HG03108 (cell line): ENCODE data around the gene RAPGEF2.
"Not testable (repeated sequence)": the region's sequence is repeated elsewhere in the genome, so short reads cannot be mapped to it uniquely, and the experiment has no call there.

Source experiments
- ATAC-seq: cut with Tn5 transposase; IDR thresholded peaks from one replicate; pipeline ENCODE4 v1.9.1; 2021; ENCODE audit warnings: moderate library complexity; ENCODE audit not compliant: unreplicated experiment

The RAPGEF2 gene

DNA sequence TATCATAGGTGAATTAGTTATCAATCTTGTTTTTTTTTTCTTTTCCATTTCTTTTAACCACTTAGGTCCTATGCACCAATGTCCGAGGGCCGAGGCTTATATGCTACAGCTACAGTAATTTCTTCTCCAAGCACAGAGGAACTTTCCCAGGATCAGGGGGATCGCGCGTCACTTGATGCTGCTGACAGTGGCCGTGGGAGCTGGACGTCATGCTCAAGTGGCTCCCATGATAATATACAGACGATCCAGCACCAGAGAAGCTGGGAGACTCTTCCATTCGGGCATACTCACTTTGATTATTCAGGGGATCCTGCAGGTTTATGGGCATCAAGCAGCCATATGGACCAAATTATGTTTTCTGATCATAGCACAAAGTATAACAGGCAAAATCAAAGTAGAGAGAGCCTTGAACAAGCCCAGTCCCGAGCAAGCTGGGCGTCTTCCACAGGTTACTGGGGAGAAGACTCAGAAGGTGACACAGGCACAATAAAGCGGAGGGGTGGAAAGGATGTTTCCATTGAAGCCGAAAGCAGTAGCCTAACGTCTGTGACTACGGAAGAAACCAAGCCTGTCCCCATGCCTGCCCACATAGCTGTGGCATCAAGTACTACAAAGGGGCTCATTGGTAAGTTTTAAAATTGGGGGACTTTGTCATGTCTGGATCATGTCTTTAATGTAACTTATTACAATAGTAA, 250.7 kb downstream of the RAPGEF2 start:
- ATAC-seq = no peak

DNA sequence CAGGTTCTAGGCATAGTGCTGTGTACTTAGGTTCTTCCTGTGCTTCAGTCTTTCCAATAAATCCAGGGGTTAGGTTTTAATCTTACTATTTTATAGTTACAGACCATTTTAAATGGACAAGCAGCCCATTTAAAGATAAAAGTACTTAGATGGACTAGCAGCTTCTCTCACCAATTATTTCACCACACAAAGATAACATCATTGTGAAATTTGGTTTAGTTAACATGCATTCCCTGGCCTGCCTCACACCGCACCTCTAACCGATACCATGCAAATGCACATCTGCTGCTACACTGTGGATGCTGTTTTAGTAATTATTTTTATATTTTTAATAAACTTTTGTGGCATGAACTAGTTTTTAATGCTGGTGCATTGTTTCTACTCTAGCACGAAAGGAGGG, 252.6 kb downstream of the RAPGEF2 start:
- ATAC-seq = no peak

DNA sequence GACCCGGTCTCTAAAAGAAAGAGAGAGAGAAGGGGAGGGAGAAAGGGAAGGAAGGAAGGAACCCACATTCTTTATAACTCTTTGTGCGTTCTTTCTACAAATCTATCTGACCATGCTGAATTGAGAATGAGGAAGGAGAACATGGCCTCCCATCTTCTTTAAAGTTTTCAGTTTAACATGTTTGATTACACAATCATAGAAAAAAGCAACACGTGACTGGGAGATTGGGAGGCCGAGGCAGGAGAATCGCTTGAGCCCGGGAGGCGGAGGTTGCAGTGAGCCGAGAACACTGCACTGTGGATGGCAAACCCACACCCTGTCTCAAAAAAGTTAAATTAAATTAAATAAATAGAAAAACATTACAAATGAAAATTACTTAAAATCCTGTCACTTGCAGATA, 254.5 kb downstream of the RAPGEF2 start:
- no peak for ATAC-seq

DNA sequence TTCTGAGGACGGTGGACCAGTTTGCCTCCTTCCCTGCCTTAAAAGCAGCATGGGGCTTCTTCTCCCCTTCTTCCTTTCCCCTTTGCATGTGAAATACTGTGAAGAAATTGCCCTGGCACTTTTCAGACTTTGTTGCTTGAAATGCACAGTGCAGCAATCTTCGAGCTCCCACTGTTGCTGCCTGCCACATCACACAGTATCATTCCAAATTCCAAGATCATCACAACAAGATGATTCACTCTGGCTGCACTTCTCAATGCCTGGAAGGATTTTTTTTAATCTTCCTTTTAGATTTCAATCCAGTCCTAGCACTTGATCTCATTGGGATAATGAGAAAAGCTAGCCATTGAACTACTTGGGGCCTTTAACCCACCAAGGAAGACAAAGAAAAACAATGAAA, 255.3 kb downstream of the RAPGEF2 start:
- ATAC-seq = no peak

DNA sequence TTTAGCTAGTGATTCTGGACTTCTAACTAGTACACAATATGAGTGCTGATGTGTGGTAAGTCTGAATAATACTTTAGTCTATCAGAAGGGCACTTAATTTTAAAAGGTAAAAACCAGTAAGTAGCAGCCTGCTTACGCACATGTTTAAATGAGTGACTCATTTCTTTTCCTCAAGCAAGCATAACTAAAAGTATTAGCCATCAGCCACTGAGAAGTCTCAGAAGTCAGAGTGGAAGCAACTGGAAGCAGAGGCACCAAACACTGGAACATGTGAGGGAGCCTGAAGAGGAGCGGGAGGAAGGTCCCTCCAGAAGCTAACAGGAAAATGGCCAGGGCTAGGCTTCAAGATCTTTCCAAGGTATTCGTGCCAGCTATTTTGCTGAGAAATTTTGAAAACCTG, 257.7 kb downstream of the RAPGEF2 start:
- ATAC-seq = no peak

DNA sequence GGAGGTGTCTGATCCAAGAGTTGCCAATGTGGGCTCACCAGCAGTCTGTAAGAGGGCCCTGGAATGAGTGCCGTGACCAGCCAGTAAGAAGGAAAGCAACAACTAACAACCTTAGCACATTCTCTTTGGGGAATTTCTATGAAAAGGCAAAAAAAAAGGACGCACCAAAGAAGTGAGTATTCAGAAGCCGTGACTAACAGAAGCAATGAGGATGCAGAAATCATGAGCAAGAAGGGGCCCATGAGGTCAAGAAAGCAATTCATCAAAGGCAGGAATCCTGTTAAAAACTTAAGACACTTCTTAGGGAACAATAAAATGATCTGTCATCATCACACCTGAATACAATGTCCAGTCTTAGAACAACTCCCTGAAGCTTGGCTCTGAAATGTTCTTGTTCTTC, 260.5 kb downstream of the RAPGEF2 start:
- no peak for ATAC-seq

DNA sequence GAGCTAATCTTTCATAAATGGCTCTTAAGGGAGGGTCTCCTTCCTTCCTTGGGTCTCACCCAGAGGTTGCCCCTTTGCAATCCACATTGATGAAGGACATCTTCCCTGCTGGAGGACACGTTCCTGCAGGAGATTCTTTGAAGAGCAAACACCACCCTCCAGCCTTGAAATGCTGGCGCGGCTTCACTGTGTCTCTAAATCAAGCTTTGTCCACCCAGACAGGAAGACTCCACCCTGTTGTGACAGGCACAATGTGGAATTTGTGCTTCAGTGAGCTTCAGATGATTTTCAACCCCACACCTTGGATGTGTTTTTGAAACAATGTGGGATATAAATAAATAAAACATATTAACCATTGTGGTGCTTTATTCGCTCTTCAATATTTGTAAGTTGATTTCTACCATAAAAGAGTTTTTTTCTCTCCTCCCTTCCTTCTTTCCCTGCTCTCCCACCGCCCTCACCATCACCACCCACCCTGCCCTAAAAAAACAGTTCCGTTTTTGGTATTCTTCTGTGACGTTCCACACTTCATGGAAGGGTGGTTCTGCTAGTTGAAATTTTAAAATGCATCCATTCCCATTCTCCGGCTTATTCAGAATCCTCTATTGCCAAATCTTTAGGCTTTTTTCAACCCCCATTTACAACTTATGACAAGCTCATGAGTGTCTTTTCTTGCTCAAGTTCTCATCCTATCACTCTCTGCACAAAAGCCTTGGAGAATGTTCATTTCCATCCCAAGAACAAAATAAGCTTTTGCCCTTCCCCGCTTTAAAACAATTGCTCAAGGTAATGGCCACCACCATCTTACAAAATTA, 264.3 kb downstream of the RAPGEF2 start:
- no peak for ATAC-seq

DNA sequence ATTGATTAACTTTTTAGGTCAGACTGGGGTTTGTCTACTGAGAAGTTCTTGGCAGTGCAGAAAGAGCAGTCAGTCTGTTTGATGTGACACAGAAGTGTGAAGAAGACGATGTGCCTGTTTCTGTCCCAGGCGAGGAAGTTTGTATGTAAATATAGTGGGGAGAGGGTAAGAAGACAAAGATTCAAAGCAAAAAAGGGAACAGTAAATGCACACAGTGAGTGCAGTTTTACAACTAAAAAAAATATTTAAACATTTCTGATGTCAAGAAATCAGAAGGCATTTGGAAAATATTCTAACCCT, 264.9 kb downstream of the RAPGEF2 start:
- peak; percentile 59 for ATAC-seq

DNA sequence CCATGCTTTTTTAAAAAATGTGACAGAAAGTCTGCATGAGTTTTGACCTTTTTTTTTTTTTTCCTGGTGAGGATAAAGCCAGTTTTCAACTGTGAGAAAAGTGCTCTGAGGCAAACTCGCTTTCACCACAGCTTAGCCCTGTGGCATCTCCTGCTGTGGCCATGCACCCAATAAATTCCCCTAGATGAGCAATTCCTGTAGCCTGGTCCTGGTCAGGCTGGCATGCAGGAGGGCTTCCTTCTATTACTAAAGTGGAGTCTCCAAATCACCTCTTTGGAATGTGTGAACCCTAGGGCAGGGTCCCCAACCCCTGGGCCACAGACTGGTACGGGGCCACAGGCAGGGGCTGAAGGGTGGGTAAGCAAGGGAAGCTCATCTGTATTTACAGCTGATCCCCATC, 265.4 kb downstream of the RAPGEF2 start:
- ATAC-seq = no peak

DNA sequence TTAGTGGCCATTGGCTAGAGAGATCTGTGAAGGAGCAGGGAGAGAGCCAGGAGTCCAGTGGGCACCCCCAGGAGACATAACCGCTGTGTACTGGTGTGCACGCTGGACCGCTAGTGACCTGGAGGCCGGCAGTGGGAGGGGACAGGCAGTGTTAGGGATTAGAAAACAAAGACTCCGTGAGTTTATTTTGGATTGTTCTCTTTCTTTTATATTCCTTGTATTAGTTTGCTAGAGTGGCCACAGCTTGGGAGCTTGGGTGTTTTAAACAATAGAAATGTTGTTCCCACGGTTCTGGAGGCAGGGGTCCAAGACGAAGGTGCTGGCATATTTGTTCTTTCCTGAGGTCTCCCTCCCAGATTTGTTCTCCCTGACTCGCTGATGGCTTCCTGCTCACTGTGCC, 266.4 kb downstream of the RAPGEF2 start:
- no peak for ATAC-seq

DNA sequence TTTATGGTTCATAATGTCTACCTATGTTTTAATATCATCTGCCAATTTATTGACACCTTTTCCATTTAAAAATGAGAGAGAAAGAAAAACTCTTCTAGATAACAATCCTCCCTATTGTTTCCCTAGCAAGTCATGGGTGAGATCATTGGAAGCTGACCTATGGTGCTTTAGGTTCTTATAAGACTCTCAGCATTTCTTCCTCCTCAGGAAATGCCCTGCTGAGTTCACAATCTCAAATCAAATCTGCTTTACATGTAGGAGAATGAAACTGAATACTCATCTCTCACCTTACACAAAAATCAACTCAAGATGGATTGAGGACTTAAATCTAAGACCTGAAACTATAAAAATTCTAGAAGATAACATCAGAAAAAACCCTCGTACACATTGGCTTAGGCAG, 267.4 kb downstream of the RAPGEF2 start:
- ATAC-seq = no peak

DNA sequence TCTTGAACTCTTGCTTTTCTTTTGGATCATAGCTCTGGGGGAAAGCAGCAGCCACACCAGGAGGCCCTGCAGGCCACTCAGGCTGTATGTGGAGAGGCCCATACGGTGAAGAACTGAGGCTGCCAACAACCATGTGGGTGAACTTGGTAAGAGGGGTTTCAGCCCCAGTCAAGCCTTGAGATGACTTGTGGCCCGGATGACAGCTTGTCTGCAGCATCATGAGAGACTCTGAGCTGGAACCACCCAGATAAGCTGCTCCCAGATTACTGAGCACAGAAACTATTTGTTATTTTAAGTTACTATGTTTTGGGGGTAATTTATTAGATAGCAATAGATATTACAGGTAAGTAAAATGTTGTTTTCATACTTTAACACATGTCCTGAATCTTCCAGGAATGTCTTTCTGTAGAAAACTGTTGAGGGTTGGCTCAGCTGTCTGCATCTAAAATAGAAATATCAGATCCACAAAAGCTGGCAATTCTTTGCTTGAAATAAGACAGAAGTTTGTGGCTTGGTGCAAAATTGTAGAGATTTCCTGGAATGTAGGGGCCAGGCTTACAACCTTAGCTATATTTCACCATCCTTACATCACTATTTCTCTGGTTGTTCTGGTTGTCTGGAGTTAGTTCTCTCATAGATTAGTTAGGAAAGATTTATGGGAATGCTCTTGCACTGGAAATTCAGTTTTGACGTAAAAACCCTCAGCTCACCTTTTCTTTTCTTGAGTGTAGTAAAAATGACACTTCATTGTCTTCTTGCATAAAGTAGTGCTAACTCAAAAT, 272.1 kb downstream of the RAPGEF2 start:
- no peak for ATAC-seq

DNA sequence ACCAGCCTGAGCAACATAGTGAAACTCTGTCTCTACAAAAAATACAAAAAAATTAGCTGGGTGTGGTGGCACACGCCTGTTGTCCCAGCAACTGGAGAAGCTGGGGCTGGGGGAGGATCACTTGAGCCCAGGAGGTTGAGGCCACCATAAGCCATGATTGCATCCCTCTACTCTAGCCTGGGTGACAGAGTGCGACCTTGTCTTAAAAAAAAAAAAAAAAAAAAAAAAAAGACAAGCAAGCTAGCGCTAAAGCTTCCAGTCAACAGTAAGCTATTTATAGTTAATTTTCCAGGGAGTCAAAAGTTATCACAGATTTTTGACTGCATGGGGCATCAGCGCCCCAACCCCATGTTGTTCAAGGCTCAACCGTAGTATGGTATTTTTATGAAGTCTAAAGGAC, 273.4 kb downstream of the RAPGEF2 start:
- no peak for ATAC-seq

DNA sequence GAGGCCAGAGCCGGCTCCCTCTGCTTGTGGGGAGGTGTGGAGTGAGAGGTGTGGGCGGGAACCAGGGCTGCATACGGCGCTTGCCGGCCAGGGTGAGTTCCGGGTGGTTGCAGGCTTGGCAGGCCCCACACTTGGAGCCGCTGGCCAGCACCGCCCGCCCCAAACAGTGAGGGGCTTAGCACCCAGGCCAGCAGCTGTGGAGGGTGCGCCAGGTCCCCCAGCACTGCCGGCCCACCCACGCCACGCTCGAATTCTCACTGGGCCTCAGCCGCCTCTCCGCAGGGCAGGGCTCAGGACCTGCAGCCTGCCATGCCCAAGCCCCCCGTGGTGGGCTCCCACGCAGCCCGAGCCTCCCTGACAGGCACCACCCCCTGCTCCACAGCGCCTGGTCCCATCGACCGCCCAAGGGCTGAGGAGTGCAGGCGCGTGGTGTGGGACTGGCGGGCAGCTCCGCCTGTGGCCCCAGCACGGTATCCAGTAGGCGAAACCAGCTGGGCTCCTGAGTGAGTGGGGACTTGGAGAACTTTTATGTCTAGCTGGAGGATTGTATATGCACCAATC, 275.3 kb downstream of the RAPGEF2 start:
- no peak for ATAC-seq

DNA sequence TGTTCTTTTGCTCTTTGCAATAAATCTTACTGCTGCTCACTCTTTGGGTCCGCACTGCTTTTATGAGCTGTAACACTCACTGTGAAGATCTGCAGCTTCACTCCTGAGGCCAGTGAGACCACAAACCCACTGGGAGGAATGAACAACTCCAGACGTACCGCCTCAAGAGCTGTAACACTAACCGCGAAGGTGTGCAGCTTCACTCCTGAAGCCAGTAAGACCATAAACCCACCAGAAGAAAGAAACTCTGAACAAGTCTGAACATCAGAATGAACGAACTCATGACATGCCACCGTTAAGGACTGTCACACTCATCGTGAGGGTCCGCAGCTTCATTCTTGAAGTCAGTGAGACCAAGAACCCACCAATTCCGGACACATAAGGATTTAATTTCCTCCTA, 276.2 kb downstream of the RAPGEF2 start:
- not testable (repeated sequence) for ATAC-seq

DNA sequence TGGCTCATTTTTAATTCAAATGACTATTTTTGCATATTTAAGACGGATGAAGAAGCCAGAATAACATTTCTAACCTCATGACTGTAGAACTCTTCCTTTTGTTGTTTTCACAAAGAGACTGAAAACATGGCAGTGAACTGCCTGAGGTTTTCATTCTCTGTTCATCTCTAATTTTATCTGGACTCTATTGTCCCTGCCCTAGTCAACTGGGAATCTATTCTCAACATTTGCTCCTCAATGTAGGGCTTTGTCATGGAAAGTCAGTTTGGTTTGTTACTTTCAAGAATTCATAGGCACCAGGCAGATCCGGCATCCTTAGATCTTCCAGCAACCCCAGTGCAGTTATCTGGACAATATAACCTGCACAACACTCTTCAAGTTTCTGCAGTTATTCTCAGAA, 277.0 kb downstream of the RAPGEF2 start:
- ATAC-seq = no peak

DNA sequence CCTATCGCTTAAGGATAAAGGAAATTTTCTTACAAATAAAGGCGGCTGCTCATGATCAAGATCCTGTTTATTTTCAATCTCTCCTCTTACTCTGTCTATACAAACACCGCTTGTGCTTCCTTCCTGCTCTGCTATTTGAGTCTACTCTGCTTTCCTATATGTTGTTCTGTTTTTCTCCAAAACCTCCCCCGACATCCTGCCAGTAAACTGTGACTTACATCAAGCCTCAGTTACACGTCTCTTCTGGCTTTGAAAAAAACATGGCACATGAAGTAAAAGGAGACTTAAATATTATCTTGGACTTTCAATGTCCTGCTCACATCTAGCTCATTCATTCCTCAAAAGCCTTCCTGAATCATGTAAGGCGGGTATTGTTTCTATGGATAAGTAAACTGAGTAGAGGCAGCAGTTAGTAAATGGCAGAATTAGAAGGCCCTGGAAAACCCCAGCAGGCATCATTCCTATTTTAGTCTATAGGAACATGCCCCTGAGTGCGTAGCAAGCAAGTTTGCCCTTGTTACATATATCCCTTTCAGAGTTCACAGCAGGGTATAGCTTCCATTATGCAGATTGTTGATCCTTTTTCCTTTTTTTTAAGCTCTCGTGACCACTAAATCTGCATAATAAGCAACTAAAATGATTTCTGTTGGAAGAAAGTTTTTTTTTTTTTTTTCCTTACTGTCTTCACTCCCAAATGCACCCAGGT, 280.1 kb downstream of the RAPGEF2 start:
- ATAC-seq = no peak

DNA sequence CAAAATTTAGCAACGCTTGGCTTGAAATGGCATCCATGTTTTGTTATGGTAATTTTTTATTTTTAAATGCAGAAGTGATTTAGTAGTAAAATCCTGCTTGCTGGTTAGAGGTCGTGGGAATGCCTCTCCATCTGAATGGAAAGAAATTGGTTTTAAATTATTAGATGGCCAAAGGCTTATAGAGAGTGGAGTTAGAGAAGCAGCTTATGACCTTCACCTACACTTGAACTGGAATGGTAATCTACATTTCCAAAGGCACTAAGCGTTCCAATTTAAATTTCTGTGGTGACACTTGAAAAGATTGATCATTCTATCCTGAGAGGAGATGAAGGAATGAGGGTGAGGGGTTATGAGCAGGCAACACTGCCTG, 280.7 kb downstream of the RAPGEF2 start:
- ATAC-seq = no peak

DNA sequence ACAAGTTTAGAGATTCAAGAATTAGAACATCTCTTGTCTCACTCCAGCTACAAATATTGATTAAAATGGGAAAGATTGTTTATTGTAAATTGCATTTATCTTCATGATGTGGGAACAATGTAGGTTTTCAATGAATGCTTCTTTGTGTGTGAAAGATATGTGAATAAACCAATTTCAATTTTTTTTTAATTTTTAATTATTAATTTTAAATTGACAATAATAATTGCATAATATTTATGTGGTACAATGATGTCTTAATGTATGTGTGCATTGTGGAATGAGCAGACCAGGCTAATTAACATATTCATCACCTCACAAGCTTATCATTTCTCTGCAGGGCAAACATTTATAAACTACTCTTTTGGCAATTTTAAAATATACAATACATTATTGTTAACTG, 281.1 kb downstream of the RAPGEF2 start:
- no peak for ATAC-seq

DNA sequence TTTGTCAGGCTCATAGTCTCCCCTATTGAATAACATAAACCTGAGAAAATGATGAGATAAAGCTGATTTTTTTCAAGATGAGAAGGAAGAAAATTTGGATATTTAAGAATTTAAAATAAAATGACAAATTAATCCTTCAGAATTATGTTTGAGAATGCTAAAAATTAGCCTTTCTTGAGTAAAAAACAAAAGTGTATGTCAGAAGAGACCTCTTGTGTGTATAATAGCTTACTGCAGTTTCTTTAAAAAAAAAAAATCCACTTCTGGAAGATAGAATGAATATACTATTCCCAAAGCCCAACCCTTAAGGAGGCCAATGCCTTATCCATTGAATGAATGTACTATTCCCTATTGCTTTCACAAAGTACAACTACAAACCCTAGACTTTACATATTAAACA, 281.8 kb downstream of the RAPGEF2 start:
- ATAC-seq = no peak

DNA sequence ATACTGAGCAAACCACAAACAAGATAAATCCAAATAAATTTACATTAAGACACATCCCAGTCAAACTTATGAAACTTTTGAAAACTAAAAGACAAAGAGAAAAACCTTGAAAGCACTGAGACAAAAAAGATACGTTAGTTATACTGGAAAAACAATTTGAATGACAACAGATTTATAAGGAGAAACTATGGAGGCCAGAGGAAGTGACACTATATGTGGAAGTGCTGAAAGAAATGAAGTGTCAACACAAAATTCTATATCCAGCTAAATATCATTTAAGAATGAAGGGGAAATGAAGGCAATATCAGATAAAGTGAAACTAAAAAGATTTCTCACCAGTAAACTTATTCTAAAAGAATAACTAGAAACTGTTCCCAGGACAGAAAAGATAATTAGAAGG, 283.7 kb downstream of the RAPGEF2 start:
- ATAC-seq = no peak
